Osteocyte (in vitro differentiated cells): Measurements from ENCODE around the gene MYO5C. TPM values are rescaled to one million over a fixed set of nuclear protein-coding genes. Genes with fewer than 3 reads are reported as not detected.
"Not testable (repeated sequence)": the region's sequence is repeated elsewhere in the genome, so short reads cannot be mapped to it uniquely, and the experiment has no call there.

Source experiments
- DNase-seq: peaks from one replicate; pipeline ENCODE4 v3.0.0; 2021; ENCODE audit warnings: mixed read lengths; ENCODE audit not compliant: unreplicated experiment; ENCODE audit errors: extremely low spot score
- H3K27ac Mint-ChIP-seq: one replicate; pipeline ENCODE4 v1.8.0; 2021; ENCODE audit warnings: mild to moderate bottlenecking, mixed read lengths; ENCODE audit not compliant: unreplicated experiment
- H3K27me3 Mint-ChIP-seq: one replicate; pipeline ENCODE4 v1.8.0; 2021; ENCODE audit warnings: mixed read lengths; ENCODE audit not compliant: unreplicated experiment
- H3K36me3 Mint-ChIP-seq: one replicate; pipeline ENCODE4 v1.8.0; 2021; ENCODE audit warnings: mixed read lengths; ENCODE audit not compliant: unreplicated experiment
- H3K4me1 Mint-ChIP-seq: one replicate; pipeline ENCODE4 v1.8.0; 2021; ENCODE audit warnings: mixed read lengths; ENCODE audit not compliant: unreplicated experiment
- H3K4me3 Mint-ChIP-seq: one replicate; pipeline ENCODE4 v1.8.0; 2021; ENCODE audit warnings: mild to moderate bottlenecking, moderate library complexity, mixed read lengths; ENCODE audit not compliant: unreplicated experiment
- H3K9me3 Mint-ChIP-seq: one replicate; pipeline ENCODE4 v1.8.0; 2021; ENCODE audit warnings: mixed read lengths; ENCODE audit not compliant: unreplicated experiment
- CTCF ChIP-seq: fragments of 200-600 bp; sonication (generic); IDR thresholded peaks from 2 replicates; pipeline ENCODE4 v1.5.0; 2021; ENCODE audit warnings: antibody characterized with exemption, mild to moderate bottlenecking, moderate library complexity
- total RNA-seq: library from RNA; stranded (reverse); gene quantifications from 2 replicates; pipeline ENCODE4 v1.2.1, GENCODE V29; 2021

MYO5C gene
- total RNA-seq, 1 donor from 2014 or later: 4.0 TPM

- H3K27ac Mint-ChIP-seq: peak overlapping the region; percentile 59
- no peaks in the 10 kb centered on the region for H3K27me3 Mint-ChIP-seq
- peaks cover 16% of the 10 kb centered on the region for H3K4me1 Mint-ChIP-seq
- H3K9me3 Mint-ChIP-seq: peaks cover 5% of the 10 kb centered on the region
- peak; percentile 27 for TF ChIP-seq CTCF
- DNase-seq: no peak
- no peak overlapping the region for H3K4me3 Mint-ChIP-seq
- peaks cover 7% of the 10 kb centered on the region for H3K36me3 Mint-ChIP-seq
Observed at GRCh38 chr15:52171386-52171785, 124.2 kb downstream of the MYO5C start.

GRCh38 chr15:52170199-52170598 is 125.4 kb downstream of the MYO5C start:
- not testable (repeated sequence) for H3K9me3 Mint-ChIP-seq, H3K27ac Mint-ChIP-seq
- peaks cover 14% of the 10 kb centered on the region for H3K4me1 Mint-ChIP-seq

GRCh38 chr15:52165494-52166131 is 130.0 kb downstream of the MYO5C start:
- not testable (repeated sequence) for H3K27me3 Mint-ChIP-seq, DNase-seq, H3K4me3 Mint-ChIP-seq, H3K36me3 Mint-ChIP-seq
- Mint-ChIP-seq H3K27ac (peak overlapping the region; percentile 53), H3K4me1 (peaks cover 24% of the 10 kb centered on the region), H3K9me3 (peaks cover 10% of the 10 kb centered on the region)

More at GRCh38 chr15:52170199-52170598, 125.4 kb downstream of the MYO5C start:
- DNase-seq: peak; percentile 6
- H3K27me3 Mint-ChIP-seq, H3K4me3 Mint-ChIP-seq, H3K36me3 Mint-ChIP-seq: not testable (repeated sequence)

GRCh38 chr15:52164631-52165265 is 130.9 kb downstream of the MYO5C start:
- no peak overlapping the region for H3K4me3 Mint-ChIP-seq
- H3K4me1 Mint-ChIP-seq: peaks cover 24% of the 10 kb centered on the region
- H3K27me3 Mint-ChIP-seq: no peaks in the 10 kb centered on the region
- TF ChIP-seq CTCF: no peak
- peaks cover 9% of the 10 kb centered on the region for H3K9me3 Mint-ChIP-seq
- peaks cover 6% of the 10 kb centered on the region for H3K36me3 Mint-ChIP-seq
- DNase-seq: no peak
- H3K27ac Mint-ChIP-seq: no peak overlapping the region

GRCh38 chr15:52163321-52164190 is 132.0 kb downstream of the MYO5C start:
- peaks cover 24% of the 10 kb centered on the region for H3K4me1 Mint-ChIP-seq
- no peak overlapping the region for H3K27ac Mint-ChIP-seq
- peaks cover 6% of the 10 kb centered on the region for H3K36me3 Mint-ChIP-seq
- peak; percentile 67 for DNase-seq
- H3K4me3 Mint-ChIP-seq: no peak overlapping the region
- peaks cover 5% of the 10 kb centered on the region for H3K9me3 Mint-ChIP-seq
- no peak for TF ChIP-seq CTCF
- no peaks in the 10 kb centered on the region for H3K27me3 Mint-ChIP-seq

GRCh38 chr15:52162876-52163275 is 132.7 kb downstream of the MYO5C start:
- H3K36me3 Mint-ChIP-seq: peaks cover 7% of the 10 kb centered on the region
- no peak for DNase-seq
- H3K9me3 Mint-ChIP-seq: peaks cover 5% of the 10 kb centered on the region
- peaks cover 24% of the 10 kb centered on the region for H3K4me1 Mint-ChIP-seq
- H3K4me3 Mint-ChIP-seq: no peak overlapping the region
- peak overlapping the region; percentile 67 for H3K27ac Mint-ChIP-seq
- TF ChIP-seq CTCF: no peak
- H3K27me3 Mint-ChIP-seq: no peaks in the 10 kb centered on the region
